Breast epithelium (tissue), 4 donors: ENCODE measurements around the gene CD164L2. TPM values are rescaled to one million over a fixed set of nuclear protein-coding genes. Genes with fewer than 3 reads are reported as not detected.
A peak's percentile ranks its signal among the peaks of the same experiment; 100 is the strongest.
"Not testable (repeated sequence)": the region's sequence is repeated elsewhere in the genome, so short reads cannot be mapped to it uniquely, and the experiment has no call there.

Experiments used
- DNase-seq, 2 donors: peaks; one replicate each; pipeline ENCODE4 v3.0.0-alpha.2; 2019; ENCODE audit warnings: low spot score in 2 of 2
- H3K27ac ChIP-seq, 2 donors: fragments of 200-600 bp; sonication (generic) in 1 of 2; one replicate each; pipeline ENCODE4 v1.5.1; 2016 to 2019; ENCODE audit warnings: mild to moderate bottlenecking in 1 of 2
- H3K27me3 ChIP-seq, 2 donors: fragments of 200-600 bp; sonication (generic) in 1 of 2; one replicate each; pipeline versions ENCODE4 v1.5.1 to v1.6.0; 2017 to 2019; ENCODE audit warnings: control low read depth in 1 of 2, mild to moderate bottlenecking in 1 of 2
- H3K36me3 ChIP-seq: fragments of 200-600 bp; one replicate; pipeline ENCODE4 v1.5.1; 2019
- H3K4me1 ChIP-seq, 2 donors: fragments of 200-600 bp; sonication (generic); one replicate each; pipeline ENCODE4 v1.5.1; 2016 to 2019; ENCODE audit warnings: control low read depth in 1 of 2
- H3K4me3 ChIP-seq, 3 donors: fragments of 200-600 bp; sonication (generic); 1 replicate in 2 of 3; 2 replicates in 1 of 3; pipeline ENCODE4 v1.5.1; 2016 to 2019; ENCODE audit warnings: mild to moderate bottlenecking in 3 of 3, moderate library complexity in 2 of 3
- H3K9me3 ChIP-seq, 2 donors: fragments of 200-600 bp; sonication (generic) in 1 of 2; one replicate each; pipeline ENCODE4 v1.5.1; 2016 to 2019; ENCODE audit warnings: control low read depth in 1 of 2
- CTCF ChIP-seq, 3 donors: fragments of 450-650 bp; IDR thresholded peaks; one replicate each; pipeline ENCODE4 v1.5.1; 2016 to 2017; ENCODE audit warnings: antibody characterized with exemption in 3 of 3, mild to moderate bottlenecking in 3 of 3, moderate library complexity in 3 of 3
- POLR2A ChIP-seq: fragments of 450-650 bp; IDR thresholded peaks from one replicate; pipeline ENCODE4 v1.6.1; 2016; ENCODE audit warnings: antibody characterized with exemption, mild to moderate bottlenecking, moderate library complexity
- POLR2AphosphoS5 ChIP-seq, 3 donors: sonication (generic); formaldehyde crosslinking; IDR thresholded peaks; one replicate each; pipeline ENCODE4 v1.6.1; 2017; ENCODE audit warnings: antibody characterized with exemption in 3 of 3
- intact Hi-C: fragments of 100-400 bp; cut with DNase I; formaldehyde crosslinking; loops from one replicate; pipeline ENCODE4 v1.15.1; 2023; ENCODE audit warnings: low total_unique reads
- total RNA-seq, 3 donors: library from RNA; depleted of rRNA; stranded (reverse); fragments of >200 nt; gene quantifications; one replicate each; pipeline ENCODE4 v1.1.0, GENCODE V29; 2016

Gene CD164L2
- total RNA-seq, 3 donors from 2014 or later, result 0.66 to 5.3 TPM; not detected in 1

GRCh38 chr1:27406362-27406680 lies 23.2 kb upstream of the CD164L2 start:
- Histone ChIP-seq H3K9me3 (no peaks in the 10 kb centered on the region), H3K36me3 (no peaks in the 10 kb centered on the region), H3K27me3 (no peaks in the 10 kb centered on the region), H3K27ac (peak overlapping the region; percentile 91 to 93), H3K4me3 (no peak overlapping the region), H3K4me1 (peaks cover 12 to 53% of the 10 kb centered on the region in 2 donors)
- DNase-seq, result peak in 1 of 2 donors; percentile 80
- intact Hi-C loops, result no loop called here
- TF ChIP-seq CTCF (IDR thresholded peaks at IDR 0.05) (no peak), POLR2AphosphoS5 (IDR thresholded peaks at IDR 0.05) (peak in 1 of 3 donors; percentile 55)

GRCh38 chr1:27405598-27406361 lies 22.6 kb upstream of the CD164L2 start:
- H3K9me3 ChIP-seq, H3K4me3 ChIP-seq, H3K36me3 ChIP-seq, DNase-seq, intact Hi-C loops, H3K27me3 ChIP-seq: not testable (repeated sequence)
- TF ChIP-seq CTCF (IDR thresholded peaks at IDR 0.05), result peak in 1 of 3 donors; percentile 18
- peak overlapping the region; percentile 91 to 93 for H3K27ac ChIP-seq
- H3K4me1 ChIP-seq, result peaks cover 12 to 58% of the 10 kb centered on the region in 2 donors

GRCh38 chr1:27405074-27405473 lies 21.9 kb upstream of the CD164L2 start:
- no peak overlapping the region for H3K4me3 ChIP-seq
- peak in 1 of 2 donors; percentile 82 for DNase-seq
- H3K4me1 ChIP-seq, result peaks cover 12 to 58% of the 10 kb centered on the region in 2 donors
- TF ChIP-seq POLR2A, result no peak
- TF ChIP-seq POLR2AphosphoS5 (IDR thresholded peaks at IDR 0.05), result no peak
- TF ChIP-seq CTCF (IDR thresholded peaks at IDR 0.05), result no peak
- no peaks in the 10 kb centered on the region for H3K9me3 ChIP-seq
- intact Hi-C loops, result no loop called here
- no peaks in the 10 kb centered on the region for H3K36me3 ChIP-seq
- peak overlapping the region; percentile 91 to 93 for H3K27ac ChIP-seq
- H3K27me3 ChIP-seq, result no peaks in the 10 kb centered on the region

GRCh38 chr1:27403931-27404330 lies 20.8 kb upstream of the CD164L2 start:
- DNase-seq, result no peak
- Histone ChIP-seq H3K27me3 (no peaks in the 10 kb centered on the region), H3K4me1 (peaks cover 12 to 58% of the 10 kb centered on the region in 2 donors), H3K9me3 (no peaks in the 10 kb centered on the region), H3K27ac (peak overlapping the region; percentile 91 to 93), H3K36me3 (no peaks in the 10 kb centered on the region), H3K4me3 (peak overlapping the region in 1 of 3 donors; percentile 27)
- intact Hi-C loops, result no loop called here
- no peak for TF ChIP-seq POLR2AphosphoS5 (IDR thresholded peaks at IDR 0.05)
- TF ChIP-seq POLR2A, result no peak
- no peak for TF ChIP-seq CTCF (IDR thresholded peaks at IDR 0.05)

GRCh38 chr1:27403065-27403726 lies 20.1 kb upstream of the CD164L2 start:
- Histone ChIP-seq H3K9me3 (no peaks in the 10 kb centered on the region), H3K4me3 (peak overlapping the region in 1 of 3 donors; percentile 27), H3K36me3 (no peaks in the 10 kb centered on the region), H3K4me1 (peaks cover 12 to 58% of the 10 kb centered on the region in 2 donors), H3K27me3 (no peaks in the 10 kb centered on the region), H3K27ac (peak overlapping the region; percentile 91 to 93)
- TF ChIP-seq POLR2A (no peak), CTCF (IDR thresholded peaks at IDR 0.05) (peak in 1 of 3 donors; percentile 13), POLR2AphosphoS5 (IDR thresholded peaks at IDR 0.05) (peak in 2 of 3 donors; percentile 12 to 20)
- no peak for DNase-seq
- intact Hi-C loops, result no loop called here
